KMS-11 (cell line): Measurements from ENCODE around the gene COL15A1.

Experiments
- H2AFZ ChIP-seq: fragments of 200-600 bp; sonication (generic); 2 replicates; pipeline ENCODE4 v1.6.1; 2016; ENCODE audit warnings: antibody characterized with exemption, mixed run types, low read depth
- H3K27ac ChIP-seq: fragments of 200-600 bp; sonication (generic); 2 replicates; pipeline ENCODE4 v1.6.1; 2016; ENCODE audit warnings: mild to moderate bottlenecking, mixed run types
- H3K27me3 ChIP-seq: fragments of 200-600 bp; sonication (generic); 2 replicates; pipeline ENCODE4 v1.6.1; 2017; ENCODE audit warnings: mild to moderate bottlenecking, low read depth, mixed run types, moderate library complexity; ENCODE audit not compliant: insufficient read depth
- H3K36me3 ChIP-seq: fragments of 200-600 bp; sonication (generic); 2 replicates; pipeline ENCODE4 v1.6.1; 2017; ENCODE audit warnings: mild to moderate bottlenecking, mixed run types; ENCODE audit not compliant: insufficient read depth
- H3K4me1 ChIP-seq: fragments of 200-600 bp; sonication (generic); 2 replicates; pipeline ENCODE4 v1.6.1; 2016; ENCODE audit warnings: mild to moderate bottlenecking, low read depth, mixed run types; ENCODE audit not compliant: poor library complexity, severe bottlenecking
- H3K4me2 ChIP-seq: fragments of 200-600 bp; sonication (generic); 2 replicates; pipeline ENCODE4 v1.7.0; 2016; ENCODE audit warnings: mild to moderate bottlenecking, mixed run types
- H3K4me3 ChIP-seq: fragments of 200-600 bp; sonication (generic); IDR thresholded peaks from 2 replicates; pipeline ENCODE4 v1.6.1; 2017; ENCODE audit warnings: low read depth, low read length, mixed read lengths; ENCODE audit not compliant: insufficient read depth
- H3K79me2 ChIP-seq: fragments of 200-600 bp; sonication (generic); 2 replicates; pipeline ENCODE4 v1.6.1; 2016; ENCODE audit warnings: low read depth, mixed run types; ENCODE audit not compliant: insufficient read depth
- H3K9ac ChIP-seq: fragments of 200-600 bp; sonication (generic); 2 replicates; pipeline ENCODE4 v1.6.1; 2016; ENCODE audit warnings: mild to moderate bottlenecking, mixed run types
- H4K20me1 ChIP-seq: fragments of 200-600 bp; sonication (generic); 2 replicates; pipeline ENCODE4 v1.6.1; 2016; ENCODE audit warnings: mild to moderate bottlenecking, mixed run types; ENCODE audit not compliant: insufficient read depth
- TF ChIP-seq, protein P1 (sequence below): fragments of 200-600 bp; sonication (generic); conservative IDR thresholded peaks from 2 replicates; pipeline ENCODE4 v1.6.1; 2017; ENCODE audit warnings: low read depth, mild to moderate bottlenecking, antibody characterized with exemption, low read length, moderate library complexity, mixed read lengths

Gene COL15A1

DNA sequence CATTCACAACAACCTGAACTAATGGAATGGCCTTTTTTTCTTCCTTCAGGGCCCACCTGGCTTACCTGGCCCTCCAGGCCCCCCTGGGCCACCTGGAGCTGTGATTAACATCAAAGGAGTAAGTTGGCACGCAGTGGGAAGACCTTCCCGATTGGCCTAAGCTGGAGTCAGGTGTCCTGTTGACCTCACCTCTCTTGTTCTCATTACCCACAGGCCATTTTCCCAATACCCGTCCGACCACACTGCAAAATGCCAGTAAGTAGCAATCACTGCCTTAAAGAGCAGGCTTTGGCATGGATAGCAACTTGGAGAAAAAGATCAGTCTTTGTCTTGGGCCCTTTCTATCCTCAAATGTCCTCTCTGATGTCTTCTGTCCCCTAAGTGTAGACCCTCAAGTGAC is 105.9 kb downstream of the COL15A1 start:
- peaks cover 33% of the 10 kb centered on the region for H3K4me1 ChIP-seq
- no peaks in the 10 kb centered on the region for H3K79me2 ChIP-seq
- H3K4me2 ChIP-seq, result no peak overlapping the region
- H3K27ac ChIP-seq, result no peak overlapping the region
- H3K9ac ChIP-seq, result no peak overlapping the region
- TF ChIP-seq, protein P1, sequence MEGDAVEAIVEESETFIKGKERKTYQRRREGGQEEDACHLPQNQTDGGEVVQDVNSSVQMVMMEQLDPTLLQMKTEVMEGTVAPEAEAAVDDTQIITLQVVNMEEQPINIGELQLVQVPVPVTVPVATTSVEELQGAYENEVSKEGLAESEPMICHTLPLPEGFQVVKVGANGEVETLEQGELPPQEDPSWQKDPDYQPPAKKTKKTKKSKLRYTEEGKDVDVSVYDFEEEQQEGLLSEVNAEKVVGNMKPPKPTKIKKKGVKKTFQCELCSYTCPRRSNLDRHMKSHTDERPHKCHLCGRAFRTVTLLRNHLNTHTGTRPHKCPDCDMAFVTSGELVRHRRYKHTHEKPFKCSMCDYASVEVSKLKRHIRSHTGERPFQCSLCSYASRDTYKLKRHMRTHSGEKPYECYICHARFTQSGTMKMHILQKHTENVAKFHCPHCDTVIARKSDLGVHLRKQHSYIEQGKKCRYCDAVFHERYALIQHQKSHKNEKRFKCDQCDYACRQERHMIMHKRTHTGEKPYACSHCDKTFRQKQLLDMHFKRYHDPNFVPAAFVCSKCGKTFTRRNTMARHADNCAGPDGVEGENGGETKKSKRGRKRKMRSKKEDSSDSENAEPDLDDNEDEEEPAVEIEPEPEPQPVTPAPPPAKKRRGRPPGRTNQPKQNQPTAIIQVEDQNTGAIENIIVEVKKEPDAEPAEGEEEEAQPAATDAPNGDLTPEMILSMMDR, result no peak
- H4K20me1 ChIP-seq, result no peaks in the 10 kb centered on the region
- H2AFZ ChIP-seq, result no peak overlapping the region
- no peak overlapping the region for H3K4me3 ChIP-seq
- no peaks in the 10 kb centered on the region for H3K36me3 ChIP-seq
- H3K27me3 ChIP-seq, result no peaks in the 10 kb centered on the region

- H3K79me2 ChIP-seq, result no peaks in the 10 kb centered on the region
- H4K20me1 ChIP-seq, result no peaks in the 10 kb centered on the region
- peaks cover 40% of the 10 kb centered on the region for H3K4me1 ChIP-seq
- no peaks in the 10 kb centered on the region for H3K36me3 ChIP-seq
- H3K27me3 ChIP-seq, result no peaks in the 10 kb centered on the region
- no peak overlapping the region for H3K4me3 ChIP-seq
- no peak overlapping the region for H3K4me2 ChIP-seq
- H3K27ac ChIP-seq, result no peak overlapping the region
- TF ChIP-seq, protein P1, result no peak
- H3K9ac ChIP-seq, result no peak overlapping the region
- H2AFZ ChIP-seq, result no peak overlapping the region
These were observed 106.7 kb downstream of the COL15A1 start for GRCh38 chr9:99050292-99050911.

- peaks cover 45% of the 10 kb centered on the region for H3K4me1 ChIP-seq
- TF ChIP-seq, protein P1, result no peak
- H3K36me3 ChIP-seq, result no peaks in the 10 kb centered on the region
- no peaks in the 10 kb centered on the region for H3K79me2 ChIP-seq
- no peaks in the 10 kb centered on the region for H3K27me3 ChIP-seq
- no peak overlapping the region for H2AFZ ChIP-seq
- no peaks in the 10 kb centered on the region for H4K20me1 ChIP-seq
- H3K4me2 ChIP-seq, result no peak overlapping the region
- H3K27ac ChIP-seq, result no peak overlapping the region
- H3K4me3 ChIP-seq, result no peak overlapping the region
- no peak overlapping the region for H3K9ac ChIP-seq
These were observed 107.2 kb downstream of the COL15A1 start for GRCh38 chr9:99050924-99051323.

GRCh38 chr9:99051406-99051805 is 107.7 kb downstream of the COL15A1 start:
- Histone ChIP-seq H3K4me3 (no peak overlapping the region), H3K4me1 (peaks cover 50% of the 10 kb centered on the region), H3K27me3 (no peaks in the 10 kb centered on the region), H4K20me1 (no peaks in the 10 kb centered on the region), H3K36me3 (no peaks in the 10 kb centered on the region), H3K27ac (no peak overlapping the region), H3K79me2 (no peaks in the 10 kb centered on the region), H3K9ac (no peak overlapping the region), H2AFZ (no peak overlapping the region), H3K4me2 (no peak overlapping the region)
- TF ChIP-seq, protein P1, result no peak
